Stimulated activated CD8-positive, alpha-beta memory T cell treated with anti-CD3 and anti-CD28 coated beads, Interleukin-15, amount 100 ng/mL, for 1 hour (primary cell): ENCODE measurements around the gene CYBC1.
"Not testable (repeated sequence)": the region's sequence is repeated elsewhere in the genome, so short reads cannot be mapped to it uniquely, and the experiment has no call there.

ENCODE experiments used
- DNase-seq: peaks from one replicate; pipeline ENCODE4 v3.0.0-alpha.2; 2020; ENCODE audit warnings: low read depth

Gene CYBC1

DNA sequence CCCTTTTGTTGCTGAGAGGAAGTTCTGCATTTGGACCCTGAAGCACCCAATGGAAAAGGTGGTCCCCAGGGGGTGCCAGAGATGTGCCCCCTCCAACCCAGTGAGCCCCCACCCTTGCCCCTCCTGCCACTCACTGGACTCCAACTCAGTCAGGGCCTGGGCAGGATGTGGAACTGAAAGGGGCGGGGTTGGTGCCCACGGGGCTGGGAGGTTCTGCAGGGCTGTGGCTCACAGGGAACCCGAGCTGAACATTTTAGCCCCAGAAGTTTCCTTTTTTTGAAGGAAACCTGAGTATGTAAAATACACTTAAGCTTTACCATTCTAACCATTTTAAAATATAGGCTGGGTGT is 16.4 kb downstream of the CYBC1 start:
- no peak for DNase-seq

GRCh38 chr17:82433560-82434215 is 16.9 kb downstream of the CYBC1 start:
- no peak for DNase-seq

- DNase-seq = no peak
Measured at GRCh38 chr17:82432017-82432416, 18.5 kb downstream of the CYBC1 start.

- DNase-seq = no peak
Measured at GRCh38 chr17:82429824-82430223, 20.7 kb downstream of the CYBC1 start.

- no peak for DNase-seq
Measured at GRCh38 chr17:82428546-82428945, 22.0 kb downstream of the CYBC1 start.

- no peak for DNase-seq
Measured at GRCh38 chr17:82424863-82425159, 25.7 kb downstream of the CYBC1 start.

DNA sequence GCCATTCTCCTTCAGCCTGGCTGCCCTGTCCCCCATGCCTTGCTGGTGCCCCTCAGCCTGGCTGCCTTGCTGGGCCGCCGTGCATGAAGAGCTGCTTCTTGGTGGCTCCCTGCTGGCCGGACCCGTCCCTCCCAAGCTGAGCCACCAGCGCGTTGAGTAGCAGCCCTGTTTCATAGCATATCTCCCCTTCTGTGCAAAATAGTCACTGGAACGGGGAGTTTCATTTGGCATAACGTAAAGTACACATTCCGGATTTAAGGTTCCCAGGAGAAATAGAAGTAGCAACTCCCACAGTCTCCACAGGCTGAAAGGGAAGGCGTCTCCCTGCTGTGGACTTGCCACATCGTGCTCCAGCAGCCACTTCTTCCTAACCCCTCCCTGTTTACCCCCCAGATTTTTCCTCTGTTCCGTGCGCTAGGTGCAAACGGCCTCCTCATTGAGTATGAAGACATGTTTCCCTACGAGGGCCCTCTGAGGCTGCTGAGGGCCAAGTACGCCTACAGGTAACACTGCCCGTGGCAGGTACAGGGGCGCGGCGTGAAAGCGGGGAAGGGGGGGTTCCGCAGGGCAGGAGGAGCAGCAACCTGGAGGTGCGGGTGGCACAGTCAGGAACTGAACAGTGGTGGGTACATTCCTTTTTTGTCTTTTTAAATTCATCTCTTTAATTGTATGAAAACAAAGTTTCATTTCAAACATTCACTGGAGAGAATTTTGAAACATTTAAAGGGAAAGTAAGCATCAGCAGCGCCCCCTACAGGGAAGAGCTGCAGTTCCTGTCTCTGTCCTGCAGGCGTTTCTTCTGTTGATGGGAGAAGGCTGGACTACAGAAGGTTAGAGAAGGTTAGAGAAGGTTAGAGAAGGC is 26.3 kb downstream of the CYBC1 start:
- DNase-seq = no peak

GRCh38 chr17:82419540-82419939 is 31.0 kb downstream of the CYBC1 start:
- DNase-seq = no peak

DNA sequence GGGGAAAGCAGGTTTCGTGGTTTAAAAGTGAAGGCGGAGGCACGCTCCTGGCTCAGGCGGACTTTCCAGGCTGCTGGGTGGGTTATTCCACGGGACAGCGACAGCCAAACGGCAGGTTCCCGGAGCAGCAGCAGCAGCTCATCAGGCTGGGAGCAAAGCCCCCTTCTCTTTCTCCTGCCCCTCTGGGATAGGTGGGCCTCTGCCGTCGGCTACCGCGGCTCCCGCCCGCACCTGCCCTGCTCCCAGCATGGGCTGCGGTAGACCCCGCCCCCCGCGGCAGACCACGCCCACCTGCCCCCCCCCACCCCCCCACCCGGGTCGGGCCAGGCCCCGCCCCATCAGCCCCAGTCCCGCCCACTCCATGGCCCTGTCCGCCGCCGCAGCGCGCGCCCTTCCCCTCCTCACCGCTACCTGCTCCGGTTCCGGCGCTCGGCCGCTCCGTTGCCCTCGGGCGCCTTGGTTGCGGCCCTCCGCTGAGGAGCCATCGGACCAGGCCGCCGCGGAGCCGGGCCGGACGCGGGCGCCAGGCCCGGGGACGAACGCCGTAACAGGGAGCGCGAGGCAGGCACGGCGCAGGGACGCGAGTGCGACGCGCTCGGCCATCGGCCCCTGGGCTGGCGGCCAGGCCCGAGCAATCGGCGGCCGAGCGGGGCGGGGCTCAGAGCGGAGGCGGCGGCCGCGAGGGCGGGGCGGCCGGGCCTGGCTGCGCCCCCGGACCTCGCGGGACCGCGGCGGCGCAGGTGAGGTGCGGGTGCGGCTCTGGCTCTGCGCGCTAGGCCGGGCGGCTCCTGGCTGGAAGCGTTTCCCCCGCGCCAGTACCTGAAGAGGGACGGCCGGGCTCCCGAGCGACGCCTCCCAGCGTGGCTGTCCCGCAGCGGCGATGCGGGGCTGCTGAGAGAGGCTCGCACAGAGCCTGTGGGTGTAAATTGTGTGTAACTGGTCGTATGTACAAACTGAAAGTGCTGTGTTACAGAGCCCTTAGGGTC is 32.3 kb downstream of the CYBC1 start, which contains the start of the genes HEXD and OGFOD3:
Gene HEXD, plus strand, starts transcription at position 347 of the 986 bp plus-strand sequence. CDS start 1,453 bp downstream, outside the sequence.
Gene OGFOD3, minus strand, starts transcription at position 586 of the 986 bp plus-strand sequence. Its CDS starts 101 bp downstream, at position 485.
- peak; percentile 63 for DNase-seq

GRCh38 chr17:82416771-82417170 is 33.8 kb downstream of the CYBC1 start:
- no peak for DNase-seq

GRCh38 chr17:82416264-82416663 is 34.3 kb downstream of the CYBC1 start:
- no peak for DNase-seq

DNA sequence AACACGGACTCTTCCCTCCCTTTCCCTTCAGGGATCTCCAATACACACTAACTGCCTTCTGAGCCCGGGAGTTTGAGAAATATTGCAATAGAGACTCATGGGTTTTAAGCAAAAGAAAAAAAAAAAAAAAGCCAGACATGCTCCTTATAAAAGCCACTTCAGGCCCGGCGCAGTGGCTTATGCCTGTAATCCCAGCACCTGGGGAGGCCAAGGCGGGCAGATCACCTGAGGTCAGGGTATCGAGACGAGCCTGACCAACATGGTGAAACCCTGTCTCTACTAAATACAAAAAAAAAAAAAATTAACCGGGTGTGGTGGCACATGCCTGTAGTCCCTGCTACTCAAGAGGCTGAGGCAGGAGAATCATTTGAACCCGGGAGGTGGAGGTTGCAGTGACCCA is 34.8 kb downstream of the CYBC1 start:
- no peak for DNase-seq

GRCh38 chr17:82415336-82415735 is 35.2 kb downstream of the CYBC1 start:
- DNase-seq = no peak

DNA sequence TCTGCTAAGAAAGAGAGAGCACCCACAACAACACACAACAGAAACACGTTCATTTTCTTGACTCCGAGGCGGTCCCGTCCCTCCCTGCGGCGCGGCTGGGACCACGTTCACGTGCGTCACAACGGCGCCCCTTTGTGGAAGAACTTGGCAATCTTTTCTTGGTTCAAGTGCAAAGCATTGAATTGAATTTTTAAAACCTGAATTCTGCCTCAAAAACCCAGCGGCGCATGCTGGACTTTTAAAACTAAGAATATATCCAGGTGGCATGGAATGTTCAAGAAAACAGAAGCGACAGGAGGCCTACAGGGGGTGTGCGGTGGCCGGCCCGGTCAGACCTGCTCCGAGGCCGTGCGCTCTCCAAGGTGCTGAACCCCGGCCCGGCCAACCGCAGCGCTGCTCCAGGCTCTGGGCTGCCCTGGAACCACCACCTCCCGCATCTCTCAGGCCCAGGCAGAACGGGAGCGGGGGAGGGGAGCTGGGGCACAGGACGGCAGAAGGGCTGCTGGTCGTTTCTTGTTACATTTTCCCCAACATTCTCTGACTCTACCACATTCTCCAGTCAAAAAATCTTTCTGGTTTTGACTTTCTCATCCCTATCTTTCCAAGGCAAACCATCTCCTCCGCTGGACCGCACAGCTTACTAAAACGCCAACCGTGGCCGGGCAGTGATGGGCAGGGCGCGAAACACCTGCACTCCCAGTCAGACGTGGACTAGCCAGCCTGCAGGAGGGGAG is 35.8 kb downstream of the CYBC1 start:
- DNase-seq = peak; percentile 51

- no peak for DNase-seq
Measured at GRCh38 chr17:82412535-82413520, 37.7 kb downstream of the CYBC1 start.

- not testable (repeated sequence) for DNase-seq
Measured at GRCh38 chr17:82412081-82412480, 38.5 kb downstream of the CYBC1 start.

GRCh38 chr17:82411396-82412053 is 39.0 kb downstream of the CYBC1 start:
- DNase-seq = no peak

GRCh38 chr17:82410014-82410716 is 40.4 kb downstream of the CYBC1 start:
- no peak for DNase-seq

DNA sequence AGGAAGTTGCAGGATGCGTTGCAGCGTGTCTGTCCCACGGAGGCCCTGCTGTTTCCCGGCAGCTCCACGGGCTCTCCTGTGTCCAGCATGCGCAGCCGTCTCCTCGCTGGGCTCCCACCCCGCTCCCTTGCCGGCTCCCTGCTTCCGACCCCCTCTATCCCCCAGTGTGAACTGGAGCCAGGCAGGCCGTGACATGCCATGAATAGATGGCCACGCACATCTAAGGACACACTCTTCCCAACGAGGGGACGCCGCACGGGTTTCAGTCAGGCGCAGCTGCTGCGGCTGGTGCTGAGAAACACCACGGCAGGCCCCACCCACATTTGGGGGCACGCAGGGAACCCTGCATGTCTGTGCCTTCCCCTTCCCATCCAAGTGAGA is 41.6 kb downstream of the CYBC1 start:
- DNase-seq = no peak
